GM18870 (cell line): Measurements from ENCODE around the gene TMEM130.

Experiments
- ATAC-seq: cut with Tn5 transposase; IDR thresholded peaks from one replicate; pipeline ENCODE4 v1.9.1; 2021; ENCODE audit warnings: moderate library complexity; ENCODE audit not compliant: unreplicated experiment

The TMEM130 gene

GRCh38 chr7:98810153-98810802, 59.5 kb downstream of the TMEM130 start:
- ATAC-seq: no peak

DNA sequence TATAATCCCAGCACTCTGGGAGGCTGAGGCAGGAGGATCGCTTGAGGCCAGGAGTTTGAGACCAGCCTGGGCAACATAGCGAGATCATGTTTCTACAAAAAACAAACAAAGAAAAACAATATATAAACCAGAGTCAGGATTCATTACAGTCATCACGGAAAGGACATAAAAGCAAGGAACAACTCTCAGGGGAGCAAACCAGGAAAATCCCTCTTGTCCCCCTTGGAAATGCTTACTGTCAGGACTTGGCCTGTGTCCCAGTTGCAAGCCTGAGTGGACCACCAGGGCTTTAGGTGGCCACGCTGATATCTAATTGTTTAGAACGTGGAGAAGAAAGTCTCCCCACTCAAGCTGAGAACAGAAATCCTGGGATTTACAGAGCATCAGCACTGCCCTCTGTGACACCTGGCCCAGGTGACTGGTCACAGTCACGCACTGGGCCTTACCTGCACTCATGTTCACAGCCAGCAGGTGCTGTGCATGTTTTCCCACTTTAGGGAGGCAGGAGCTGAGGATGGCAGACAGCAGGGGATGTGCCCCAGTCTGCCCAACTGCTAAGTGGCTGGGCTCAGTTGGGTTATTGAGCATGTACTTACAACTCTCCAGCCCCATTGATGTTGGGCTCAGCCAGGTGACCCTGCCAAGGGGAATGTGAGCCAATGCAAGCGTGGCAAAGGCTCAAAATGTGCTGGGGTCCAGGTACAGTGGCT, 60.9 kb downstream of the TMEM130 start:
- no peak for ATAC-seq

- ATAC-seq: no peak
Measured at GRCh38 chr7:98807068-98808048, 62.5 kb downstream of the TMEM130 start.

DNA sequence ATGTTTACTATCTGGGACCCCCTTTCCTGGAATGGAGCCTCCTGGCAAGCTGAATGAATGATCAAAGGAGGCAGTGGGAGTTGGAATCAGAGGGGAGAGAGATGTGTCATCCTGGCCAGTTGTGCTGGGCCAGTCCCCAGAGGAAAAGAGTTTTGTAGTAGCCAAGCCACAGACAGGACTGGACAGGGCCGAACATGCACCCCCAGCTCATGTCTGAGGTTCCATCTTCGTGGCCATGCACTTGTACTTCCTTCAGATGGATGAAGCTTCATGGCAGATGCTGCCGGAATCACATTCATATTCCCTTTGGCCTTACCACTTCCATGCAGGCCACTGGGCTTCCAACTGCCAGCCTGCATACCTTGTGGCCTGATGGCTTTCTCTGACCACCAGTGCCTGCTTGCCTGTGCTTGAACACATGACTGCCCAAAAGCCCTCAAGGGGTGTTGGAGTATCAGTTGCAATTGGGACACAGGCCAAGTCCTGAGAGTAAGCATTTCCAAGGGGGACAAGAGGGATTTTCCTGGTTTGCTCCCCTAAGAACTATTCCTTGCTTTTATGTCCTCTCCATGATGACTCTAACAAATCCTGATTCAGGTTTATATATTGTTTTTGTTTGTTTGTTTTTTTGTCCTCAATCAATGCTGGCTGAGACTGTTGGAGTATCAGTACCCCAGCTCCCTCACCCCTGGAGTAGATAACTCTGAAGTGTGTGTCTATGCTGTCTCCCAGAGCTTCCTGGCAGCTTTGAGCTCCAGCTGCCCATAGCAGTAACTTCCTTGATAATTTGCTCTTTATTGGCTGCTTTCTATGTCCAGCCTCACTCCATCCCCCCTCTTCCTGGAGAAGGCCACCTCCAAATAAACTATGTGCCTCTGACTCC, 63.6 kb downstream of the TMEM130 start:
- no peak for ATAC-seq

GRCh38 chr7:98802781-98803110, 67.1 kb downstream of the TMEM130 start:
- ATAC-seq: peak; percentile 19

GRCh38 chr7:98802088-98802780, 67.6 kb downstream of the TMEM130 start:
- peak; percentile 91 for ATAC-seq

- ATAC-seq: no peak
Measured at GRCh38 chr7:98800996-98801395, 68.8 kb downstream of the TMEM130 start.

- no peak for ATAC-seq
Measured at GRCh38 chr7:98797150-98797549, 72.7 kb downstream of the TMEM130 start.
